ENCODE data around the gene FBXO24. TPM values are rescaled to one million over a fixed set of nuclear protein-coding genes. Genes with fewer than 3 reads are reported as not detected.

FBXO24 gene
- total and polyA plus RNA-seq, 9 of the 15 experiments (the other 6 are each of a cell fraction or from before 2014, with no cell fraction given), result 0.17 to 0.95 (median 0.50) TPM

DNA sequence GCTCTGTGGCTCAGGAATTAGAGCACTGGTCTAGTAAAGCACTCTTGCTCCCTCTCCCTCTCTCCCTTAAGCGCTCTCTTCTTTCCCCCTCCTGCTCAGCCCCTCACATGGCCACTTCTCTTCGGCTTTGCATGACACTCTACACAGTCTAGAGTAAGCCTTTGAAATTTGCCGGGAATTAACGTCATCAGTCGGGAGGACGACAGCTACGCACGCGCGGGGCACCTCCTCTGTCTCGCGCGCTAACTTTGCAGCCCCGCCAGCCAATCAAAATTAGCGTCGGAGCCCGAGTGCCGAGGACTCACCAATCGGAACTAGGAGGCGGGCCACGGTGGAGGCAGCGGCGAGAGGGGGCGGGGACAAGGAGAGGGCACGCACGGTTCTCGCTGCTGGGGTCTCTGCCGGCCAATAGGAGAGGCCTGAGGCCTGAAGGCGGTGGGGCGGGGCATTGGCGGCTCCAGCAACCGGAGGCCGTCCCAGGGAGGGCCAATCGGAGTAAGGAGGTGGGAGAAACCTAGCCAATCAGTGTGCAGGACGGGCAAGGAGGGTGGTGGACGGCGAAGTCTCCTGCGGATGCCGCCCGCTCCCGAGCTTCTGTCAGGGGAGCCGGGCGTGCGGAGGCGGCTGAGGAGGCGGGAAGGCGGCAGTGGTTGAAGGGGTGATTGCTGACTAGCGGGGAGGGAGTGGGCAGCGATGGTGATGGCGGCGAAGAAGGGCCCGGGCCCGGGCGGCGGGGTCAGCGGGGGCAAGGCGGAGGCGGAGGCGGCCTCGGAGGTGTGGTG, 47.3 kb upstream of the FBXO24 start, which contains the start of gene AGFG2 (continued):
- TF ChIP-seq, protein P1, sequence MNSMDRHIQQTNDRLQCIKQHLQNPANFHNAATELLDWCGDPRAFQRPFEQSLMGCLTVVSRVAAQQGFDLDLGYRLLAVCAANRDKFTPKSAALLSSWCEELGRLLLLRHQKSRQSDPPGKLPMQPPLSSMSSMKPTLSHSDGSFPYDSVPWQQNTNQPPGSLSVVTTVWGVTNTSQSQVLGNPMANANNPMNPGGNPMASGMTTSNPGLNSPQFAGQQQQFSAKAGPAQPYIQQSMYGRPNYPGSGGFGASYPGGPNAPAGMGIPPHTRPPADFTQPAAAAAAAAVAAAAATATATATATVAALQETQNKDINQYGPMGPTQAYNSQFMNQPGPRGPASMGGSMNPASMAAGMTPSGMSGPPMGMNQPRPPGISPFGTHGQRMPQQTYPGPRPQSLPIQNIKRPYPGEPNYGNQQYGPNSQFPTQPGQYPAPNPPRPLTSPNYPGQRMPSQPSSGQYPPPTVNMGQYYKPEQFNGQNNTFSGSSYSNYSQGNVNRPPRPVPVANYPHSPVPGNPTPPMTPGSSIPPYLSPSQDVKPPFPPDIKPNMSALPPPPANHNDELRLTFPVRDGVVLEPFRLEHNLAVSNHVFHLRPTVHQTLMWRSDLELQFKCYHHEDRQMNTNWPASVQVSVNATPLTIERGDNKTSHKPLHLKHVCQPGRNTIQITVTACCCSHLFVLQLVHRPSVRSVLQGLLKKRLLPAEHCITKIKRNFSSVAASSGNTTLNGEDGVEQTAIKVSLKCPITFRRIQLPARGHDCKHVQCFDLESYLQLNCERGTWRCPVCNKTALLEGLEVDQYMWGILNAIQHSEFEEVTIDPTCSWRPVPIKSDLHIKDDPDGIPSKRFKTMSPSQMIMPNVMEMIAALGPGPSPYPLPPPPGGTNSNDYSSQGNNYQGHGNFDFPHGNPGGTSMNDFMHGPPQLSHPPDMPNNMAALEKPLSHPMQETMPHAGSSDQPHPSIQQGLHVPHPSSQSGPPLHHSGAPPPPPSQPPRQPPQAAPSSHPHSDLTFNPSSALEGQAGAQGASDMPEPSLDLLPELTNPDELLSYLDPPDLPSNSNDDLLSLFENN (IDR thresholded peaks at IDR 0.05; ENCODE audit: low read depth in 2 of 2, low read length in 2 of 2), result no peak; a peak in 1 of 4 replicates
- TF ChIP-seq MECOM (CRISPR knock-in tag; IDR thresholded peaks at IDR 0.05) (no peak), KAT2B (IDR thresholded peaks at IDR 0.05; ENCODE audit: low read depth, low read length) (no peak), ATF7 (IDR thresholded peaks at IDR 0.05) (peak; percentile 96), ZNF274 (IDR thresholded peaks at IDR 0.05; ENCODE audit: borderline replicate concordance, low read depth, low read length) (no peak), ZNF354B (CRISPR knock-in tag; IDR thresholded peaks at IDR 0.05) (no peak), ZNF785 (CRISPR knock-in tag; IDR thresholded peaks at IDR 0.05) (no peak), ZNF696 (CRISPR knock-in tag; conservative IDR thresholded peaks at IDR 0.05) (no peak), MTA1 (IDR thresholded peaks at IDR 0.05; ENCODE audit: borderline replicate concordance) (peak; percentile 53; the same call in 1 of the 2 replicates), ILF3 (IDR thresholded peaks at IDR 0.05; ENCODE audit: borderline replicate concordance) (no peak), ZBTB8A (IDR thresholded peaks at IDR 0.05; ENCODE audit: partially characterized antibody) (no peak), NONO (IDR thresholded peaks at IDR 0.05; ENCODE audit: low read depth in 2 of 2, low read length in 1 of 2) (no peak), POLR2B (IDR thresholded peaks at IDR 0.05; ENCODE audit: low read depth, partially characterized antibody) (peak; percentile 94)
- TF ChIP-seq, protein P2, sequence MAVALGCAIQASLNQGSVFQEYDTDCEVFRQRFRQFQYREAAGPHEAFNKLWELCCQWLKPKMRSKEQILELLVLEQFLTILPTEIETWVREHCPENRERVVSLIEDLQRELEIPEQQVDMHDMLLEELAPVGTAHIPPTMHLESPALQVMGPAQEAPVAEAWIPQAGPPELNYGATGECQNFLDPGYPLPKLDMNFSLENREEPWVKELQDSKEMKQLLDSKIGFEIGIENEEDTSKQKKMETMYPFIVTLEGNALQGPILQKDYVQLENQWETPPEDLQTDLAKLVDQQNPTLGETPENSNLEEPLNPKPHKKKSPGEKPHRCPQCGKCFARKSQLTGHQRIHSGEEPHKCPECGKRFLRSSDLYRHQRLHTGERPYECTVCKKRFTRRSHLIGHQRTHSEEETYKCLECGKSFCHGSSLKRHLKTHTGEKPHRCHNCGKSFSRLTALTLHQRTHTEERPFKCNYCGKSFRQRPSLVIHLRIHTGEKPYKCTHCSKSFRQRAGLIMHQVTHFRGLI (CRISPR knock-in tag; IDR thresholded peaks at IDR 0.05), result no peak
- TF ChIP-seq, protein P3, sequence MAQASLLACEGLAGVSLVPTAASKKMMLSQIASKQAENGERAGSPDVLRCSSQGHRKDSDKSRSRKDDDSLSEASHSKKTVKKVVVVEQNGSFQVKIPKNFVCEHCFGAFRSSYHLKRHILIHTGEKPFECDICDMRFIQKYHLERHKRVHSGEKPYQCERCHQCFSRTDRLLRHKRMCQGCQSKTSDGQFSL (CRISPR knock-in tag; IDR thresholded peaks at IDR 0.05), result no peak
- TF ChIP-seq, protein P3 (tag; IDR thresholded peaks at IDR 0.05), result no peak
- TF ChIP-seq, protein P4, sequence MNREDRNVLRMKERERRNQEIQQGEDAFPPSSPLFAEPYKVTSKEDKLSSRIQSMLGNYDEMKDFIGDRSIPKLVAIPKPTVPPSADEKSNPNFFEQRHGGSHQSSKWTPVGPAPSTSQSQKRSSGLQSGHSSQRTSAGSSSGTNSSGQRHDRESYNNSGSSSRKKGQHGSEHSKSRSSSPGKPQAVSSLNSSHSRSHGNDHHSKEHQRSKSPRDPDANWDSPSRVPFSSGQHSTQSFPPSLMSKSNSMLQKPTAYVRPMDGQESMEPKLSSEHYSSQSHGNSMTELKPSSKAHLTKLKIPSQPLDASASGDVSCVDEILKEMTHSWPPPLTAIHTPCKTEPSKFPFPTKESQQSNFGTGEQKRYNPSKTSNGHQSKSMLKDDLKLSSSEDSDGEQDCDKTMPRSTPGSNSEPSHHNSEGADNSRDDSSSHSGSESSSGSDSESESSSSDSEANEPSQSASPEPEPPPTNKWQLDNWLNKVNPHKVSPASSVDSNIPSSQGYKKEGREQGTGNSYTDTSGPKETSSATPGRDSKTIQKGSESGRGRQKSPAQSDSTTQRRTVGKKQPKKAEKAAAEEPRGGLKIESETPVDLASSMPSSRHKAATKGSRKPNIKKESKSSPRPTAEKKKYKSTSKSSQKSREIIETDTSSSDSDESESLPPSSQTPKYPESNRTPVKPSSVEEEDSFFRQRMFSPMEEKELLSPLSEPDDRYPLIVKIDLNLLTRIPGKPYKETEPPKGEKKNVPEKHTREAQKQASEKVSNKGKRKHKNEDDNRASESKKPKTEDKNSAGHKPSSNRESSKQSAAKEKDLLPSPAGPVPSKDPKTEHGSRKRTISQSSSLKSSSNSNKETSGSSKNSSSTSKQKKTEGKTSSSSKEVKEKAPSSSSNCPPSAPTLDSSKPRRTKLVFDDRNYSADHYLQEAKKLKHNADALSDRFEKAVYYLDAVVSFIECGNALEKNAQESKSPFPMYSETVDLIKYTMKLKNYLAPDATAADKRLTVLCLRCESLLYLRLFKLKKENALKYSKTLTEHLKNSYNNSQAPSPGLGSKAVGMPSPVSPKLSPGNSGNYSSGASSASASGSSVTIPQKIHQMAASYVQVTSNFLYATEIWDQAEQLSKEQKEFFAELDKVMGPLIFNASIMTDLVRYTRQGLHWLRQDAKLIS (CRISPR knock-in tag; IDR thresholded peaks at IDR 0.05), result 0 out of 2 replicates have a peak, but pooled peaks have one; percentile 79
